Gastrocnemius medialis (tissue), 4 donors: ENCODE data around the gene LRRC59.

Experiments
- POLR2A ChIP-seq, 2 donors: fragments of 450-650 bp; IDR thresholded peaks; one replicate each; pipeline ENCODE4 v1.6.1; 2017; ENCODE audit warnings: antibody characterized with exemption in 2 of 2, mild to moderate bottlenecking in 2 of 2, moderate library complexity in 2 of 2
- TF ChIP-seq, protein P1 (sequence below), 5 experiments: fragments of 450-650 bp in 3 of 5; fragments of 200-600 bp in 2 of 5; sonication (generic) in 2 of 5; IDR thresholded peaks in 4 of 5; conservative IDR thresholded peaks in 1 of 5; 1 replicate in 4 of 5; 2 replicates in 1 of 5; pipeline ENCODE4 v1.5.1; 2016 to 2019; ENCODE audit warnings: antibody characterized with exemption in 5 of 5, mild to moderate bottlenecking in 3 of 5, moderate library complexity in 3 of 5

DNA sequence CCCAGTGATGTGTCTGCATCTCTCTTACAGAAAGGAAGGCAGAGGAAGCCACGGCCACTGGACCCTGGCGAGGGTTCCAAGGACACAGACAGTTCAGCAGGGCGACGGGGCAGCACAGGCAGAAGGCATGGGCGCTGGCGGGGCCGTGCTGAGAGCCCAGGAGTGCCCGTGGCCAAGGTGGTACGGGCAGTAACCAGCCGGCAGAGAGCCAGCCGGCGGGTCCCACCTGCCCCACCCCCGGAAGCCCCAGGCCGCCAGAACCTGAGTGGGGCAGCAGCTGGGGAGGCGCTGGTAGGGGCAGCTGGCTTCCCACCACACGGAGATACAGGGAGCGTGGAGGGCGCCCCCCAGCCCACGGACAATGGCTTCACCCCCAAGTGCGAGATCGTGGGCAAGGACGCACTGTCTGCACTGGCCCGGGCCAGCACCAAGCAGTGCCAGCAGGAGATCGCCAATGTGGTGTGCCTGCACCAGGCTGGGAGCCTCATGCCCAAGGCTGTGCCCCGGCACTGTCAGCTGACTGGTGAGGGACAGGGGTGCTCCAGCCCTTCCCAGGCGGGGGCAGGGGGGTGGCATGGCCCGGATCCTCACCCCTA, 43.6 kb downstream of the LRRC59 start:
- no peak for TF ChIP-seq POLR2A (IDR thresholded peaks at IDR 0.05)
- TF ChIP-seq, protein P1, sequence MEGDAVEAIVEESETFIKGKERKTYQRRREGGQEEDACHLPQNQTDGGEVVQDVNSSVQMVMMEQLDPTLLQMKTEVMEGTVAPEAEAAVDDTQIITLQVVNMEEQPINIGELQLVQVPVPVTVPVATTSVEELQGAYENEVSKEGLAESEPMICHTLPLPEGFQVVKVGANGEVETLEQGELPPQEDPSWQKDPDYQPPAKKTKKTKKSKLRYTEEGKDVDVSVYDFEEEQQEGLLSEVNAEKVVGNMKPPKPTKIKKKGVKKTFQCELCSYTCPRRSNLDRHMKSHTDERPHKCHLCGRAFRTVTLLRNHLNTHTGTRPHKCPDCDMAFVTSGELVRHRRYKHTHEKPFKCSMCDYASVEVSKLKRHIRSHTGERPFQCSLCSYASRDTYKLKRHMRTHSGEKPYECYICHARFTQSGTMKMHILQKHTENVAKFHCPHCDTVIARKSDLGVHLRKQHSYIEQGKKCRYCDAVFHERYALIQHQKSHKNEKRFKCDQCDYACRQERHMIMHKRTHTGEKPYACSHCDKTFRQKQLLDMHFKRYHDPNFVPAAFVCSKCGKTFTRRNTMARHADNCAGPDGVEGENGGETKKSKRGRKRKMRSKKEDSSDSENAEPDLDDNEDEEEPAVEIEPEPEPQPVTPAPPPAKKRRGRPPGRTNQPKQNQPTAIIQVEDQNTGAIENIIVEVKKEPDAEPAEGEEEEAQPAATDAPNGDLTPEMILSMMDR (IDR thresholded peaks at IDR 0.05 in 4 of 5, conservative IDR thresholded peaks at IDR 0.05 in 1 of 5) = no peak
